ENCODE measurements around the gene NRP1. TPM values are rescaled to one million over a fixed set of nuclear protein-coding genes. Genes with fewer than 3 reads are reported as not detected.

The NRP1 gene
- polyA plus RNA-seq, 1 of the 3 experiments (the other 2 are of a cell fraction), result 129 TPM

GRCh38 chr10:33256458-33256857, 78.0 kb downstream of the NRP1 start:
- Histone ChIP-seq H3K4me1 (ENCODE audit: control insufficient read depth in 1 of 2, insufficient read depth in 2 of 2, low read depth in 1 of 2, low read length in 1 of 2) (peaks cover 5 to 39% of the 10 kb centered on the region in 2 experiments), H3K9me3 (no peaks in the 10 kb centered on the region), H3K4me2 (no peak overlapping the region), H3K79me2 (ENCODE audit: insufficient read depth) (peaks cover 72% of the 10 kb centered on the region), H3F3A (replicated peaks; ENCODE audit: insufficient read depth) (peaks cover 72% of the 10 kb centered on the region), H4K20me1 (ENCODE audit: insufficient read depth) (peaks cover 3% of the 10 kb centered on the region; the same call in 1 of the 2 replicates), H3K36me3 (replicated peaks in 1 of 2; ENCODE audit: control insufficient read depth in 1 of 2, insufficient read depth in 2 of 2, low read length in 1 of 2) (peaks cover 32 to 88% of the 10 kb centered on the region in 2 experiments), H3K9ac (no peak overlapping the region), H2AFZ (ENCODE audit: low read depth) (no peak overlapping the region), H3K9me2 (no peaks in the 10 kb centered on the region), H3K27ac (ENCODE audit: low read depth in 2 of 2, low read length in 1 of 2) (peak overlapping the region in 1 of 2 experiments; percentile 95; a peak in 1 of 4 replicates), H3K4me3 (ENCODE audit: low read depth in 2 of 2, low read length in 1 of 2) (no peak overlapping the region), H3K27me3 (ENCODE audit: insufficient read depth) (no peaks in the 10 kb centered on the region)
- ChIA-PET POLR2A (no interaction called here), CTCF (no interaction called here)
- TF ChIP-seq JUND (IDR thresholded peaks at IDR 0.05) (no peak), TEAD4 (IDR thresholded peaks at IDR 0.05; ENCODE audit: borderline replicate concordance, insufficient read depth) (no peak), GATA2 (CRISPR knock-in tag; IDR thresholded peaks at IDR 0.05) (no peak), EP300 (IDR thresholded peaks at IDR 0.05; ENCODE audit: borderline replicate concordance in 1 of 2, low read depth in 1 of 2, low read length in 1 of 2) (no peak), CHD2 (IDR thresholded peaks at IDR 0.05; ENCODE audit: low read length, partially characterized antibody) (no peak), GABPA (IDR thresholded peaks at IDR 0.05; ENCODE audit: low read depth) (no peak), SMC3 (IDR thresholded peaks at IDR 0.05; ENCODE audit: low read depth, low read length) (no peak), SIN3A (IDR thresholded peaks at IDR 0.05; ENCODE audit: borderline replicate concordance, low read depth, low read length) (no peak), RAD21 (IDR thresholded peaks at IDR 0.05; ENCODE audit: low read length) (no peak), RCOR1 (IDR thresholded peaks at IDR 0.05; ENCODE audit: low read length) (no peak), REST (IDR thresholded peaks at IDR 0.05; ENCODE audit: low read depth, low read length) (no peak), USF1 (IDR thresholded peaks at IDR 0.05; ENCODE audit: borderline replicate concordance, low read depth) (no peak), YY1 (IDR thresholded peaks at IDR 0.05; ENCODE audit: low read depth) (no peak), FOXJ3 (CRISPR knock-in tag; IDR thresholded peaks at IDR 0.05) (no peak), ELF1 (IDR thresholded peaks at IDR 0.05) (no peak), NFIC (IDR thresholded peaks at IDR 0.05; ENCODE audit: borderline replicate concordance) (no peak), MEF2A (IDR thresholded peaks at IDR 0.05; ENCODE audit: borderline replicate concordance, low read depth) (no peak), EZH2phosphoT487 (IDR thresholded peaks at IDR 0.05; ENCODE audit: borderline replicate concordance, low read depth) (no peak)
- TF ChIP-seq, protein P1, sequence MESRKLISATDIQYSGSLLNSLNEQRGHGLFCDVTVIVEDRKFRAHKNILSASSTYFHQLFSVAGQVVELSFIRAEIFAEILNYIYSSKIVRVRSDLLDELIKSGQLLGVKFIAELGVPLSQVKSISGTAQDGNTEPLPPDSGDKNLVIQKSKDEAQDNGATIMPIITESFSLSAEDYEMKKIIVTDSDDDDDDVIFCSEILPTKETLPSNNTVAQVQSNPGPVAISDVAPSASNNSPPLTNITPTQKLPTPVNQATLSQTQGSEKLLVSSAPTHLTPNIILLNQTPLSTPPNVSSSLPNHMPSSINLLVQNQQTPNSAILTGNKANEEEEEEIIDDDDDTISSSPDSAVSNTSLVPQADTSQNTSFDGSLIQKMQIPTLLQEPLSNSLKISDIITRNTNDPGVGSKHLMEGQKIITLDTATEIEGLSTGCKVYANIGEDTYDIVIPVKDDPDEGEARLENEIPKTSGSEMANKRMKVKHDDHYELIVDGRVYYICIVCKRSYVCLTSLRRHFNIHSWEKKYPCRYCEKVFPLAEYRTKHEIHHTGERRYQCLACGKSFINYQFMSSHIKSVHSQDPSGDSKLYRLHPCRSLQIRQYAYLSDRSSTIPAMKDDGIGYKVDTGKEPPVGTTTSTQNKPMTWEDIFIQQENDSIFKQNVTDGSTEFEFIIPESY (IDR thresholded peaks at IDR 0.05; ENCODE audit: borderline replicate concordance, low read depth), result no peak
- TF ChIP-seq, protein P2, sequence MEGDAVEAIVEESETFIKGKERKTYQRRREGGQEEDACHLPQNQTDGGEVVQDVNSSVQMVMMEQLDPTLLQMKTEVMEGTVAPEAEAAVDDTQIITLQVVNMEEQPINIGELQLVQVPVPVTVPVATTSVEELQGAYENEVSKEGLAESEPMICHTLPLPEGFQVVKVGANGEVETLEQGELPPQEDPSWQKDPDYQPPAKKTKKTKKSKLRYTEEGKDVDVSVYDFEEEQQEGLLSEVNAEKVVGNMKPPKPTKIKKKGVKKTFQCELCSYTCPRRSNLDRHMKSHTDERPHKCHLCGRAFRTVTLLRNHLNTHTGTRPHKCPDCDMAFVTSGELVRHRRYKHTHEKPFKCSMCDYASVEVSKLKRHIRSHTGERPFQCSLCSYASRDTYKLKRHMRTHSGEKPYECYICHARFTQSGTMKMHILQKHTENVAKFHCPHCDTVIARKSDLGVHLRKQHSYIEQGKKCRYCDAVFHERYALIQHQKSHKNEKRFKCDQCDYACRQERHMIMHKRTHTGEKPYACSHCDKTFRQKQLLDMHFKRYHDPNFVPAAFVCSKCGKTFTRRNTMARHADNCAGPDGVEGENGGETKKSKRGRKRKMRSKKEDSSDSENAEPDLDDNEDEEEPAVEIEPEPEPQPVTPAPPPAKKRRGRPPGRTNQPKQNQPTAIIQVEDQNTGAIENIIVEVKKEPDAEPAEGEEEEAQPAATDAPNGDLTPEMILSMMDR (IDR thresholded peaks at IDR 0.05), result no peak
- DNase-seq, result no peak
- 99% methylated on average over 4 of the region's 4 CpGs for WGBS (ENCODE audit: low lambda C conversion rate)

Data from SK-N-SH (cell line).